ENCODE data around the gene KCNK3. TPM values are rescaled to one million over a fixed set of nuclear protein-coding genes. Genes with fewer than 3 reads are reported as not detected.

The KCNK3 gene
- polyA plus RNA-seq, 1 of the 3 experiments (the other 2 are of a cell fraction) = 0.16 TPM

GRCh38 chr2:26671691-26672090 is 20.8 kb upstream of the KCNK3 start:
- H3K4me1 ChIP-seq (ENCODE audit: control insufficient read depth in 1 of 2, insufficient read depth in 2 of 2, low read depth in 1 of 2, low read length in 1 of 2) = peaks cover 0 to 8% of the 10 kb centered on the region in 2 experiments; a peak in 1 of 4 replicates
- no peak overlapping the region for H2AFZ ChIP-seq (ENCODE audit: low read depth)
- H3K27ac ChIP-seq (ENCODE audit: low read depth in 2 of 2, low read length in 1 of 2) = no peak overlapping the region
- H4K20me1 ChIP-seq (ENCODE audit: insufficient read depth) = no peaks in the 10 kb centered on the region
- WGBS (ENCODE audit: low lambda C conversion rate) = 62% methylated on average over 5 of the region's 5 CpGs
- DNase-seq = no peak
- CTCF ChIA-PET = interaction anchor here (0.9 to 1.4 kb wide), 4 partner anchors 8 to 66 kb away, joined by 3 to 5 read pairs (median 4); no protein-coding TSS in a partner anchor
- H3K9ac ChIP-seq = no peak overlapping the region
- no peaks in the 10 kb centered on the region for H3K36me3 ChIP-seq (replicated peaks in 1 of 2; ENCODE audit: control insufficient read depth in 1 of 2, insufficient read depth in 2 of 2, low read length in 1 of 2)
- H3K79me2 ChIP-seq (ENCODE audit: insufficient read depth) = no peaks in the 10 kb centered on the region
- TF ChIP-seq SIN3A (IDR thresholded peaks at IDR 0.05; ENCODE audit: borderline replicate concordance, low read depth, low read length) (no peak), RFX5 (IDR thresholded peaks at IDR 0.05; ENCODE audit: low read length) (no peak), NRF1 (IDR thresholded peaks at IDR 0.05; ENCODE audit: low read depth, low read length) (no peak), EP300 (IDR thresholded peaks at IDR 0.05; ENCODE audit: borderline replicate concordance in 1 of 2, low read depth in 1 of 2, low read length in 1 of 2) (no peak), USF2 (IDR thresholded peaks at IDR 0.05; ENCODE audit: borderline replicate concordance, low read depth, low read length) (no peak), MXI1 (IDR thresholded peaks at IDR 0.05; ENCODE audit: low read depth, low read length) (no peak), TAF1 (IDR thresholded peaks at IDR 0.05; ENCODE audit: borderline replicate concordance, low read depth, low read length) (no peak), POLR2AphosphoS5 (IDR thresholded peaks at IDR 0.05; ENCODE audit: low read depth, low read length) (no peak), NFIC (IDR thresholded peaks at IDR 0.05; ENCODE audit: borderline replicate concordance) (no peak), SMC3 (IDR thresholded peaks at IDR 0.05; ENCODE audit: low read depth, low read length) (no peak), RXRA (IDR thresholded peaks at IDR 0.05; ENCODE audit: borderline replicate concordance, low read depth) (no peak), EZH2phosphoT487 (IDR thresholded peaks at IDR 0.05; ENCODE audit: borderline replicate concordance, low read depth) (no peak), GABPA (IDR thresholded peaks at IDR 0.05; ENCODE audit: low read depth) (no peak), IRF3 (IDR thresholded peaks at IDR 0.05; ENCODE audit: low read depth, low read length) (no peak), YY1 (IDR thresholded peaks at IDR 0.05; ENCODE audit: low read depth) (no peak), TCF12 (IDR thresholded peaks at IDR 0.05) (no peak)
- no peaks in the 10 kb centered on the region for H3K9me3 ChIP-seq
- H3F3A ChIP-seq (replicated peaks; ENCODE audit: insufficient read depth) = no peaks in the 10 kb centered on the region
- no peak overlapping the region for H3K4me3 ChIP-seq (ENCODE audit: low read depth in 2 of 2, low read length in 1 of 2)
- no peaks in the 10 kb centered on the region for H3K9me2 ChIP-seq
- POLR2A ChIA-PET = no interaction called here
- H3K27me3 ChIP-seq (ENCODE audit: insufficient read depth) = peaks cover 32% of the 10 kb centered on the region; the same call in 1 of the 2 replicates
- no peak overlapping the region for H3K4me2 ChIP-seq

All from SK-N-SH (cell line).